Activated CD8-positive, alpha-beta T cell treated with anti-CD3 and anti-CD28 coated beads for 36 hours (primary cell): Measurements from ENCODE around the gene KLRF1. TPM values are rescaled to one million over a fixed set of nuclear protein-coding genes. Genes with fewer than 3 reads are reported as not detected.

Source experiments
- ATAC-seq: fragments of 200-7000 bp; cut with Tn5 transposase; one replicate; pipeline ENCODE4 v1.10.0; 2021; ENCODE audit warnings: mild to moderate bottlenecking, moderate library complexity
- CTCF ChIA-PET: fragments of 350-600 bp; sonication (Branson Sonifier 250); formaldehyde crosslinking; loops from one replicate; lab custom pipeline; 2021; ENCODE audit warnings: antibody characterized with exemption; lab: Charles Lee
- POLR2A ChIA-PET: fragments of 350-600 bp; sonication (Branson Sonifier 250); formaldehyde crosslinking; loops from one replicate; lab custom pipeline; 2021; ENCODE audit warnings: antibody characterized with exemption; lab: Charles Lee
- DNase-seq: peaks from one replicate; pipeline ENCODE4 v3.0.0-alpha.2; 2020
- H3K27ac Mint-ChIP-seq: one replicate; pipeline ENCODE4 v1.8.0; 2021; ENCODE audit warnings: mild to moderate bottlenecking, mixed read lengths
- H3K27me3 Mint-ChIP-seq: one replicate; pipeline ENCODE4 v1.8.0; 2021; ENCODE audit warnings: mixed read lengths
- H3K36me3 Mint-ChIP-seq: one replicate; pipeline ENCODE4 v1.8.0; 2021; ENCODE audit warnings: low read depth, mixed read lengths
- H3K4me1 Mint-ChIP-seq: one replicate; pipeline ENCODE4 v1.8.0; 2021; ENCODE audit warnings: low read depth, mixed read lengths
- H3K4me3 Mint-ChIP-seq: one replicate; pipeline ENCODE4 v1.8.0; 2021; ENCODE audit warnings: mild to moderate bottlenecking, moderate library complexity, mixed read lengths
- H3K9me3 Mint-ChIP-seq: one replicate; pipeline ENCODE4 v1.8.0; 2021; ENCODE audit warnings: mixed read lengths
- CTCF ChIP-seq: fragments of 200-600 bp; IDR thresholded peaks from one replicate; pipeline ENCODE4 v1.8.0; 2022; ENCODE audit warnings: antibody characterized with exemption, mild to moderate bottlenecking
- intact Hi-C: fragments of 100-400 bp; cut with micrococcal nuclease; formaldehyde crosslinking; loops from one replicate; pipeline ENCODE4 v1.10.0; 2022
- total RNA-seq, 2 experiments: library from RNA; stranded (reverse); gene quantifications; one replicate each; pipeline ENCODE4 v1.2.3, GENCODE V29; 2021

The KLRF1 gene
- total RNA-seq, 2 experiments from 2014 or later: not detected

- DNase-seq (no peak), ATAC-seq (no peak)
- POLR2A ChIA-PET: interaction anchor here (0.9 kb wide), 1 partner anchor 14 kb away, joined by 4 read pairs; no protein-coding TSS in a partner anchor
- Mint-ChIP-seq H3K36me3 (peaks cover 46% of the 10 kb centered on the region), H3K4me3 (no peak overlapping the region), H3K27me3 (no peaks in the 10 kb centered on the region), H3K4me1 (peaks cover 38% of the 10 kb centered on the region), H3K27ac (no peak overlapping the region), H3K9me3 (peaks cover 13% of the 10 kb centered on the region)
- TF ChIP-seq CTCF: no peak
- intact Hi-C loops: no loop called here
- CTCF ChIA-PET: interaction anchor here (1.5 to 1.8 kb wide), 4 partner anchors 34 to 159 kb away, joined by 4 to 13 read pairs (median 4); partner anchors contain the start of gene CLEC12B
These were observed 23.8 kb downstream of the KLRF1 start for GRCh38 chr12:9851050-9851449.

- CTCF ChIA-PET: interaction anchor here (0.8 to 1.8 kb wide), 5 partner anchors 35 to 158 kb away, joined by 3 to 13 read pairs (median 4); partner anchors contain the start of gene CLEC12B
- H3K27me3 Mint-ChIP-seq: no peaks in the 10 kb centered on the region
- TF ChIP-seq CTCF: no peak
These were observed 24.6 kb downstream of the KLRF1 start for GRCh38 chr12:9851927-9852326.

GRCh38 chr12:9856151-9856550, 28.9 kb downstream of the KLRF1 start:
- ChIA-PET CTCF (interaction anchor here (1.6 to 2.4 kb wide), 2 partner anchors 42 to 106 kb away, joined by 5 to 14 read pairs; no protein-coding TSS in a partner anchor), POLR2A (interaction anchor here (0.7 to 1.2 kb wide), 2 partner anchors 12 to 1204 kb away, joined by 3 to 4 read pairs; no protein-coding TSS in a partner anchor)
- ATAC-seq: no peak
- H3K4me3 Mint-ChIP-seq: no peak overlapping the region
- no peak for DNase-seq
- H3K9me3 Mint-ChIP-seq: no peaks in the 10 kb centered on the region
- intact Hi-C loops: no loop called here
- H3K27me3 Mint-ChIP-seq: no peaks in the 10 kb centered on the region
- peaks cover 60% of the 10 kb centered on the region for H3K36me3 Mint-ChIP-seq
- peaks cover 72% of the 10 kb centered on the region for H3K4me1 Mint-ChIP-seq
- no peak overlapping the region for H3K27ac Mint-ChIP-seq
- no peak for TF ChIP-seq CTCF

More at GRCh38 chr12:9851927-9852326, 24.6 kb downstream of the KLRF1 start:
- intact Hi-C loops: no loop called here
- H3K36me3 Mint-ChIP-seq: peaks cover 49% of the 10 kb centered on the region
- no peak overlapping the region for H3K27ac Mint-ChIP-seq
- H3K4me3 Mint-ChIP-seq: no peak overlapping the region
- H3K9me3 Mint-ChIP-seq: peaks cover 7% of the 10 kb centered on the region
- H3K4me1 Mint-ChIP-seq: peaks cover 44% of the 10 kb centered on the region
- ATAC-seq: peak; percentile 49
- POLR2A ChIA-PET: interaction anchor here (0.9 to 1.2 kb wide), 3 partner anchors 14 to 99 kb away, joined by 3 to 4 read pairs (median 3); no protein-coding TSS in a partner anchor
- DNase-seq: peak; percentile 32

GRCh38 chr12:9856894-9857293, 29.6 kb downstream of the KLRF1 start:
- ATAC-seq (no peak), DNase-seq (no peak)
- intact Hi-C loops: no loop called here
- H3K27me3 Mint-ChIP-seq: no peaks in the 10 kb centered on the region
- peaks cover 56% of the 10 kb centered on the region for H3K36me3 Mint-ChIP-seq
- no peak overlapping the region for H3K4me3 Mint-ChIP-seq
- H3K4me1 Mint-ChIP-seq: peaks cover 74% of the 10 kb centered on the region
- ChIA-PET POLR2A (no interaction called here), CTCF (interaction anchor here (1.6 kb wide), 1 partner anchor 43 kb away, joined by 5 read pairs; no protein-coding TSS in a partner anchor)
- no peaks in the 10 kb centered on the region for H3K9me3 Mint-ChIP-seq
- no peak for TF ChIP-seq CTCF
- H3K27ac Mint-ChIP-seq: no peak overlapping the region

- ATAC-seq (no peak), DNase-seq (no peak)
- Mint-ChIP-seq H3K4me3 (no peak overlapping the region), H3K4me1 (peaks cover 74% of the 10 kb centered on the region), H3K27me3 (no peaks in the 10 kb centered on the region), H3K36me3 (peaks cover 53% of the 10 kb centered on the region), H3K27ac (no peak overlapping the region), H3K9me3 (peaks cover 7% of the 10 kb centered on the region)
- intact Hi-C loops: no loop called here
- ChIA-PET POLR2A (no interaction called here), CTCF (interaction anchor here (1.0 kb wide), 1 partner anchor 115 kb away, joined by 4 read pairs; no protein-coding TSS in a partner anchor)
- TF ChIP-seq CTCF: no peak
These were observed 30.9 kb downstream of the KLRF1 start for GRCh38 chr12:9858135-9858534.
